Glutamatergic neuron (in vitro differentiated cells): ENCODE measurements around the gene CACTIN. TPM values are rescaled to one million over a fixed set of nuclear protein-coding genes. Genes with fewer than 3 reads are reported as not detected.

Experiments used
- DNase-seq: peaks from one replicate; pipeline ENCODE4 v3.0.0; 2022
- H3K27ac Mint-ChIP-seq: one replicate; pipeline ENCODE4 v1.8.0; 2020; ENCODE audit warnings: mild to moderate bottlenecking, mixed read lengths, inconsistent platforms; ENCODE audit not compliant: unreplicated experiment
- H3K27me3 Mint-ChIP-seq: one replicate; pipeline ENCODE4 v1.8.0; 2020; ENCODE audit warnings: mild to moderate bottlenecking, moderate library complexity, mixed read lengths, inconsistent platforms; ENCODE audit not compliant: unreplicated experiment
- H3K36me3 Mint-ChIP-seq: one replicate; pipeline ENCODE4 v1.8.0; 2020; ENCODE audit warnings: mild to moderate bottlenecking, mixed read lengths, inconsistent platforms; ENCODE audit not compliant: unreplicated experiment
- H3K4me1 Mint-ChIP-seq: one replicate; pipeline ENCODE4 v1.8.0; 2020; ENCODE audit warnings: mild to moderate bottlenecking, low read depth, mixed read lengths, inconsistent platforms; ENCODE audit not compliant: unreplicated experiment
- H3K4me3 Mint-ChIP-seq: one replicate; pipeline ENCODE4 v1.8.0; 2020; ENCODE audit warnings: mild to moderate bottlenecking, mixed read lengths, inconsistent platforms; ENCODE audit not compliant: unreplicated experiment
- H3K9me3 Mint-ChIP-seq: one replicate; pipeline ENCODE4 v1.8.0; 2020; ENCODE audit warnings: mild to moderate bottlenecking, moderate library complexity, mixed read lengths, inconsistent platforms; ENCODE audit not compliant: unreplicated experiment
- total RNA-seq: library from RNA; stranded (reverse); fragmentation: NEBNext Ultra II Directional; extraction: Animal tissue kit (Norgen Biotek cat#: 25700); gene quantifications from one replicate; pipeline ENCODE4 v1.2.1, GENCODE V29; 2021; ENCODE audit not compliant: unreplicated experiment
- TF ChIP-seq, protein P1 (sequence below): fragments of 200-600 bp; sonication (generic); IDR thresholded peaks from one replicate; pipeline ENCODE4 v1.5.0; 2021; ENCODE audit not compliant: partially characterized antibody, unreplicated experiment

Gene CACTIN
- total RNA-seq, 1 donor from 2014 or later, result 29.7 TPM

GRCh38 chr19:3636962-3637361 is 10.4 kb upstream of the CACTIN start:
- Mint-ChIP-seq H3K4me3 (no peak overlapping the region), H3K36me3 (peaks cover 6% of the 10 kb centered on the region), H3K4me1 (no peaks in the 10 kb centered on the region), H3K27ac (no peak overlapping the region), H3K27me3 (peaks cover 5% of the 10 kb centered on the region), H3K9me3 (peaks cover 10% of the 10 kb centered on the region)
- TF ChIP-seq, protein P1, sequence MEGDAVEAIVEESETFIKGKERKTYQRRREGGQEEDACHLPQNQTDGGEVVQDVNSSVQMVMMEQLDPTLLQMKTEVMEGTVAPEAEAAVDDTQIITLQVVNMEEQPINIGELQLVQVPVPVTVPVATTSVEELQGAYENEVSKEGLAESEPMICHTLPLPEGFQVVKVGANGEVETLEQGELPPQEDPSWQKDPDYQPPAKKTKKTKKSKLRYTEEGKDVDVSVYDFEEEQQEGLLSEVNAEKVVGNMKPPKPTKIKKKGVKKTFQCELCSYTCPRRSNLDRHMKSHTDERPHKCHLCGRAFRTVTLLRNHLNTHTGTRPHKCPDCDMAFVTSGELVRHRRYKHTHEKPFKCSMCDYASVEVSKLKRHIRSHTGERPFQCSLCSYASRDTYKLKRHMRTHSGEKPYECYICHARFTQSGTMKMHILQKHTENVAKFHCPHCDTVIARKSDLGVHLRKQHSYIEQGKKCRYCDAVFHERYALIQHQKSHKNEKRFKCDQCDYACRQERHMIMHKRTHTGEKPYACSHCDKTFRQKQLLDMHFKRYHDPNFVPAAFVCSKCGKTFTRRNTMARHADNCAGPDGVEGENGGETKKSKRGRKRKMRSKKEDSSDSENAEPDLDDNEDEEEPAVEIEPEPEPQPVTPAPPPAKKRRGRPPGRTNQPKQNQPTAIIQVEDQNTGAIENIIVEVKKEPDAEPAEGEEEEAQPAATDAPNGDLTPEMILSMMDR, result no peak
- DNase-seq, result no peak

GRCh38 chr19:3636506-3636905 is 9.9 kb upstream of the CACTIN start:
- Mint-ChIP-seq H3K27me3 (peaks cover 5% of the 10 kb centered on the region), H3K4me3 (no peak overlapping the region), H3K4me1 (no peaks in the 10 kb centered on the region), H3K27ac (no peak overlapping the region), H3K9me3 (peaks cover 10% of the 10 kb centered on the region), H3K36me3 (peaks cover 6% of the 10 kb centered on the region)
- DNase-seq, result no peak
- TF ChIP-seq, protein P1, result no peak

DNA sequence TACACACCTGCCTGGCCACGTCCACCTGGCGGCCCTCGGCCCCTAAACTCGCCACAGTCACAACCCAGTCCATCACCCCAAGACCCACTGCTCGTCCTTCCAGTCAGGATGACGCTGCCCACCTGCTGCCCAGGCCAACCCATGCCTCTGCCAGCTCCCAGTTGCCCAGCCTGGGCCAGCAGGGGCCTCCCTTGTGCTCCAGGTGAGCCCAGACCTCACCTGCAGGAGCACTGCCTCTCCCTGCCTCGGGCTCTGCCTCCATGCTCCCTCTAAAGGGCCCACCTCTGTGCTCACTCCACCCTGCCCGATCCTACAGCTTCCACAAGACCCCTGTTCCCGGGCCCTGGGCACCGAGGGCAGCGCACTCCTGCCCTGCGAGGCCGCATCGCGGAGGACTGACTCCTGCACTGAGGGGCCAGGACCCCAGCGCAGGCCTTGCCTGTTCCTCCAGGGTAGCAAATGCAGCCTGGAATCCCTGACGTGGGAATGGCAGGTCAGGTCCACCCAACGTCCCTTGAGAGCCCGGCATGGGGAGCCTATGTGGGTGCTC is 8.0 kb upstream of the CACTIN start:
- DNase-seq, result no peak
- Mint-ChIP-seq H3K27ac (peak overlapping the region; percentile 48), H3K9me3 (peaks cover 12% of the 10 kb centered on the region), H3K27me3 (peaks cover 2% of the 10 kb centered on the region), H3K4me1 (no peaks in the 10 kb centered on the region), H3K36me3 (peaks cover under 1% of the 10 kb centered on the region), H3K4me3 (no peak overlapping the region)
- TF ChIP-seq, protein P1, result no peak

GRCh38 chr19:3633559-3633988 is 7.0 kb upstream of the CACTIN start:
- TF ChIP-seq, protein P1, result no peak
- Mint-ChIP-seq H3K27ac (no peak overlapping the region), H3K27me3 (peaks cover 5% of the 10 kb centered on the region), H3K36me3 (no peaks in the 10 kb centered on the region), H3K4me1 (no peaks in the 10 kb centered on the region), H3K9me3 (peaks cover 13% of the 10 kb centered on the region), H3K4me3 (no peak overlapping the region)
- no peak for DNase-seq

- H3K27me3 Mint-ChIP-seq, result peaks cover 4% of the 10 kb centered on the region
- no peaks in the 10 kb centered on the region for H3K36me3 Mint-ChIP-seq
- no peak overlapping the region for H3K27ac Mint-ChIP-seq
Measured at GRCh38 chr19:3632739-3633558, 6.4 kb upstream of the CACTIN start.

More at GRCh38 chr19:3632739-3633558, 6.4 kb upstream of the CACTIN start:
- Mint-ChIP-seq H3K4me1 (no peaks in the 10 kb centered on the region), H3K4me3 (no peak overlapping the region), H3K9me3 (peaks cover 13% of the 10 kb centered on the region)
- TF ChIP-seq, protein P1, result no peak
- DNase-seq, result no peak
